ENCODE data around the gene PRKCB.

DNA sequence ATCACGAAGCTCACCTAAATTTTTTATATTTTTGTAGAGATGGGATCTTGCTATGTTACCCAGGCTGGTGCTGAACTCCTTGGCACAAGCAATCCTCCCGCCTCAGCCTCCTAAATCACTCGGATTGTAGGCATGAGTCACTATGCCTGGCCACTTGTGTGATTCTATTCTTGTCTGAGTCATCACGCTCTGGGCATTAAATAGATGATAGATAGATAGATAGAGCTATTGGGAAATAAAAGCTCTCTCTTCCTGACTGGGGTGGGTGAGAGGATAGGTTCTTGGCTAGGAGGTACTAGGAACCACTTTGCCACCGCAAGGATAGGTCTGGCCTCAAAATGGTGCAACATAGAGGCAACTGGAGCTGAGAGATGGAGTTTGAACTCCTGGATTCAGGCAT is 399.0 kb downstream of the PRKCB start:
- TF ChIP-seq, protein P1, sequence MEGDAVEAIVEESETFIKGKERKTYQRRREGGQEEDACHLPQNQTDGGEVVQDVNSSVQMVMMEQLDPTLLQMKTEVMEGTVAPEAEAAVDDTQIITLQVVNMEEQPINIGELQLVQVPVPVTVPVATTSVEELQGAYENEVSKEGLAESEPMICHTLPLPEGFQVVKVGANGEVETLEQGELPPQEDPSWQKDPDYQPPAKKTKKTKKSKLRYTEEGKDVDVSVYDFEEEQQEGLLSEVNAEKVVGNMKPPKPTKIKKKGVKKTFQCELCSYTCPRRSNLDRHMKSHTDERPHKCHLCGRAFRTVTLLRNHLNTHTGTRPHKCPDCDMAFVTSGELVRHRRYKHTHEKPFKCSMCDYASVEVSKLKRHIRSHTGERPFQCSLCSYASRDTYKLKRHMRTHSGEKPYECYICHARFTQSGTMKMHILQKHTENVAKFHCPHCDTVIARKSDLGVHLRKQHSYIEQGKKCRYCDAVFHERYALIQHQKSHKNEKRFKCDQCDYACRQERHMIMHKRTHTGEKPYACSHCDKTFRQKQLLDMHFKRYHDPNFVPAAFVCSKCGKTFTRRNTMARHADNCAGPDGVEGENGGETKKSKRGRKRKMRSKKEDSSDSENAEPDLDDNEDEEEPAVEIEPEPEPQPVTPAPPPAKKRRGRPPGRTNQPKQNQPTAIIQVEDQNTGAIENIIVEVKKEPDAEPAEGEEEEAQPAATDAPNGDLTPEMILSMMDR (IDR thresholded peaks at IDR 0.05): no peak
- TF ChIP-seq POLR2A (IDR thresholded peaks at IDR 0.05): no peak

Measured in thyroid gland (tissue), 4 donors.